Fibroblast of skin of back (primary cell): ENCODE data around the gene IKZF2.

Experiments
- DNase-seq: peaks from one replicate; pipeline ENCODE4 v3.0.0-alpha.2; 2013

IKZF2 gene

DNA sequence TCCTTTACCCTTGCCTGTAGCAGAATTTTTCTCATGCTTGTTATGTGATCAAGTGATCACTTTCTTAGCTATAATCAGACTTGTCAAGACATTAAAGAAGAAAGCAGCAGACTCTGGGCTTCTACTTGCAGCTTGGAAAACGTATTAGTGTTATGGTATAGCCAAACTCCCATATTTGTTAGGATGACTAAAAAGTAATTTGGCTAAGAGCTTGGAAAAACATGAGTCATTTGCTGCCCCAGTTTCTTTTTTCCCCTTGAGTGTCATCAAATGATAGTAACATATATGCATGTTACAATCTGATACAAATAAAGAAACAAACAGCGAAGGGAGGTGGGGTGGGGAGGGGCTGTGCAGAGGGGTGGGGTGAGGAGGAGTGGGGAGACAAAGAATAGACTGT is 155.5 kb downstream of the IKZF2 start:
- peak; percentile 57 for DNase-seq

DNA sequence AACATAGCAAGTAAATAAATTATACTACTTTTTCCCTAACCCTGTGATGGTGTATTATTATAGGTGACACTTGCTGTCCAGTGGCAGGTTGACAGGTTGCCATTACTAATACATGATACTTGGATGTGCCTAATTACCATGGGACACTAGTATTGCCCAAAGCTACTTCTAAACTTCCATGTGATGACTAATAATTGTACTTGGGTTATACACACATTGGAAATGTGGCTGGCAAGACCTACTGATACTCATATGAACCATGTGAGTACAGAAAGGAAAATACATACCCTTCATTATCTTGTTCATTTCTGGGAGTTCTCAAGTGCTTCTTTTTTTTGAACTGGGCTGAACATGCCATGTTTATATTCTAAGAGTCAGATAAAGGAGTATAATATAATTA is 156.4 kb downstream of the IKZF2 start:
- no peak for DNase-seq

- DNase-seq, result no peak
Measured at GRCh38 chr2:212991120-212991519, 160.3 kb downstream of the IKZF2 start.

DNA sequence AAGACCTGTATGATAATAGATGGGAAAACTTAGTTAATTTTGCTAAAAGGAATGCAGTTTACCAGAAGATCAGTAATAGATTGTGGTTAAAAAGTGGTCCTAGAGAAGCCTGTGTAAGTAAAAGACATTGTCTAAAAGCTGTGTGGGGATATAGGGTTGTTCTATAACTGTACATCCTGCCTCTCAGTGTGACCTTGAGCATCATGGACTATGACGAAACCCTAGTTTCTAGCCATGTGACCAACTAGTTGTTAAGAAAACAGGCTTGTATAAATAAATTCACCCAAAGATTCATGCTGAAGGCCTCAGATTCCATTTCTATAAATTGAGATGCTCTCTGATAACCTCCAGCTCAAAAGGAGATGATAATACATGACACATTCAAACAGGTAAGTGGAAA is 160.7 kb downstream of the IKZF2 start:
- DNase-seq, result no peak

DNA sequence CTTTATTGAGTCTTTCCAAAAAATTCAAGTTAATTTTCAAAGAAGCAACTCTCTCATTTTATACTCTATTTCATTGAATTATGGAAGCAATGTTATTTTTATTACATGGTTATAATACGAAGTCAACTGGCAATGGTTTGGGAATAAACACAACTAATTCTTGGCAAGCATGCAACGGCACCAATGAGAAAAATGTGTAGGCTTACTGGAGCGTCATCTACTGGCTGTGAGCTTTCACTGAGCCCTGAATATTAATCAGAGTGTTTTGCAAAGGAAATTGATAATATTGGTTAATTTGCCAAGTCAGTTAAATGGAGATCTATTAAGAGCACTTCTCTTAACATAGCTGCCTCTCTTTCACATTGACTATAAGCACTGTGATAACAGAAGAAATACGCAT is 163.9 kb downstream of the IKZF2 start:
- no peak for DNase-seq

GRCh38 chr2:212984129-212984528 is 167.3 kb downstream of the IKZF2 start:
- DNase-seq, result no peak

GRCh38 chr2:212979799-212980198 is 171.6 kb downstream of the IKZF2 start:
- no peak for DNase-seq

DNA sequence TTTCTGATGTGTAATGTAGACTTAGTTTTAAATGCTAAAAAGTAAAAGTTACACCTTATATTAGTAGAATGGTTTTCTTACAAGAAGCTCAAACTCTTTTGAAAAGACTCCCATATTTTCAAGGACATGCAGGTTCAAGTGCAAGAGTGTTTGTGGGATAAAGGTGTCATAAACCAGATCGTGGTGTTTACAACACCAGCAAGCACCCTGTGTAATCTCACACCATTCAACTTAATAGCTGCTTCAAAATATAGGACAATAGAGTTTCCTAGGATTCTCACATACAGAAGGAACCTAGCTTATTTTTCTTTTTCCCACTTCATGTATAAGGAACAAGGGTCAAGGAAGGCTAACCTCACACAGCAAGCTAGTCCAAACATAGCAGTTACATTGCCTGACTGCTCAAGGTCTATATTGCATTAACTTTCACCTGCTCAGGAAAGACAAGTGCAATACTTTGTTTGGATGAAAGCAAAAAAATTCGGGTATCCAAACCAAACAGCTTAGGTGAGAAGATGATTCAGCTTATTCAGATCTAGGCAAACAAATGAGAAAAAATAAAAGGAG is 172.3 kb downstream of the IKZF2 start:
- DNase-seq, result no peak

- no peak for DNase-seq
Measured at GRCh38 chr2:212977152-212977551, 174.3 kb downstream of the IKZF2 start.

DNA sequence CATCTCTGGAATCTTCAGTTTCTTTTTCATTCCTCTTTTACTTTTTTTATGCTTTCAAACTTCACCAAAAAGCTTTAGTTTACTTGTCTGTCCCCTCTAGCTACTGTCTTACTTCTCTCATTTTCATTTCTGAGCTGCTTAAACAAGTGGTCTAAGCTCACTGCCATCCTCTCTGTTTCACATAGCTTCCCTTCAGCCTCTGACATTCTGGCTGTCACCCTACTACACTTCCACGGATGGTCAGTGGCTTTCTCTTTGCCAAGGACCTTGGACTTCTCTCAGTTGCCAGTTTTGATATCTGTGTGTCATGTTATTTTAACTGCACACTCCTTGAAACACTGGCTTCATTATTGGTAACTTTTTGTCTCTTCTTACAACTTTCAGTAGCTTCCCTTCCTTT is 176.1 kb downstream of the IKZF2 start:
- DNase-seq, result no peak

DNA sequence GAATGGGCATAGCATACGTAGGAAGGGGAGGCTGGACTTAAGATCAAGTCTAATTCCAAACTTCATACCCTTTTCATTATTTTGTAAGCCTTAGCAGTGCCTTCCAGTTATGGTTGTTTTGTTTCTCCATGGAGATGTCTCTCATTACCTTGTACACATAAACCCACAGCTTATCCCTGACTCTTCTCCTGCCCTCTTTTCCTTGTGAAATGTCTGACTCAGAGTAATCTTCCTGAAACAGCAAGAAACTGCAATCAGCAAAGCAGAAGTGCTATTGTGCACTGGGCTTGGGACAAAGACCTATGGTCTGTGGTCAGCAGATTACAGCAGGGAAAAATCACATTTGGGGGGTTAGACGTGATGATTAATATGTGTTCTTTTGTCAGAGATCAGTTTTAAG is 176.7 kb downstream of the IKZF2 start:
- DNase-seq, result no peak

DNA sequence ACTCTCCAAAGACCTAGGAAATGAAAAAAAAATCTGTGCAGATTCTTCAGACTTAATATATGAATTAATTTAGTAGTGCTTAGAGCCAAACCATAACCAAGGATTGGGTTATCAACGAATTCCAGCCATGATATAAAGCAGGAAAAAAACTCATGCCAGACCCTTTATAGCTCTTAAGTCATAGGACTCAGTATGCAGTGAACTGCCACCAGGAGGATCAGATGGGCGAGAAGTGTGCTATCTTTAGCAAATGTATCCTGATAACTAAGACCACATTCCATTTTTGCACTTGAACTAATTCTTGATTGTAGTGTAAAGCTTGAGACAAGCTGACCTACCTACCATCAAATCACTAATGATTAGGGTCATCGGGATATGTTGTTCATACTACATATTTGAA is 178.1 kb downstream of the IKZF2 start:
- DNase-seq, result no peak

DNA sequence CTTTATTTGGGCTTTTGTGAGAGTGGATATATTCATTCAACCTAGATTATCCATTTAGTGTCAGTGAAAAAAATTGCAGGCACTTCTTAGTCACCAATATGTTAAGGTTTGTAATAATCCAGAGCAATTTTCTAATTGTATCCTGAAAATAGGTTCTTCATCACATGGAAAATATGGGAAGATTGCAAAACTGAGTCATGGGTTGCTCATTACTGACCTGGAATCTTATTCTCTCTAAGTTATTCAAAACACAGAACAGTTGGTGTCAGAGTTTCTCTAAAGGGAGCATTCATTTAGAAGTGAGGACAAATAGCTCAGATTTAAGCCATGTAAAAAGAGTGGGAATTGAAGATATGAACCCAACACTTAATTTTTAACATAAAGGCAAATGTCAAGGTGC is 181.3 kb downstream of the IKZF2 start:
- peak; percentile 27 for DNase-seq

GRCh38 chr2:212968284-212969081 is 182.9 kb downstream of the IKZF2 start:
- DNase-seq, result no peak

GRCh38 chr2:212966884-212967283 is 184.5 kb downstream of the IKZF2 start:
- no peak for DNase-seq

- no peak for DNase-seq
Measured at GRCh38 chr2:212962691-212963090, 188.7 kb downstream of the IKZF2 start.

GRCh38 chr2:212961255-212961654 is 190.2 kb downstream of the IKZF2 start:
- no peak for DNase-seq

GRCh38 chr2:212960336-212960735 is 191.1 kb downstream of the IKZF2 start:
- no peak for DNase-seq

GRCh38 chr2:212959471-212960117 is 191.8 kb downstream of the IKZF2 start:
- no peak for DNase-seq

- peak; percentile 16 for DNase-seq
Measured at GRCh38 chr2:212958757-212959295, 192.6 kb downstream of the IKZF2 start.

DNA sequence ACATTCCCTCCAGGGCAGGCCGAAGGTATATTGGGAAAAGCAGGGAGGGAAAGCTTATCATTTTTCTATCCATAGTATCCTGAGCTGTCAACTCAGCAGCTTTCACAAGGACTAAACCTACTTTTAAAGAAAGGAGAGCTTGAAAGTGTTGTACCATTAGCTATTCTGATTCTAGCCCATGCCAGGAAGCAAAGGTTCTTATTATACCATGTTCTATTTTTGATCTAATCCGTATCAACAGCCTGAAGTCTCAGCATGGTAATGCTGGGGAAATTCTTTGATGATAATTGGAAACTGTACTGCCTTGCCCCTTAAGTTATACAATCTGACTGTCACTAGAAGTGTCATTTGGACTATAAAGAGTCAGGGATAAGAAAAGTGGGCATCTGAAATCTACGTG is 193.3 kb downstream of the IKZF2 start:
- no peak for DNase-seq

GRCh38 chr2:212957624-212958023 is 193.8 kb downstream of the IKZF2 start:
- no peak for DNase-seq

DNA sequence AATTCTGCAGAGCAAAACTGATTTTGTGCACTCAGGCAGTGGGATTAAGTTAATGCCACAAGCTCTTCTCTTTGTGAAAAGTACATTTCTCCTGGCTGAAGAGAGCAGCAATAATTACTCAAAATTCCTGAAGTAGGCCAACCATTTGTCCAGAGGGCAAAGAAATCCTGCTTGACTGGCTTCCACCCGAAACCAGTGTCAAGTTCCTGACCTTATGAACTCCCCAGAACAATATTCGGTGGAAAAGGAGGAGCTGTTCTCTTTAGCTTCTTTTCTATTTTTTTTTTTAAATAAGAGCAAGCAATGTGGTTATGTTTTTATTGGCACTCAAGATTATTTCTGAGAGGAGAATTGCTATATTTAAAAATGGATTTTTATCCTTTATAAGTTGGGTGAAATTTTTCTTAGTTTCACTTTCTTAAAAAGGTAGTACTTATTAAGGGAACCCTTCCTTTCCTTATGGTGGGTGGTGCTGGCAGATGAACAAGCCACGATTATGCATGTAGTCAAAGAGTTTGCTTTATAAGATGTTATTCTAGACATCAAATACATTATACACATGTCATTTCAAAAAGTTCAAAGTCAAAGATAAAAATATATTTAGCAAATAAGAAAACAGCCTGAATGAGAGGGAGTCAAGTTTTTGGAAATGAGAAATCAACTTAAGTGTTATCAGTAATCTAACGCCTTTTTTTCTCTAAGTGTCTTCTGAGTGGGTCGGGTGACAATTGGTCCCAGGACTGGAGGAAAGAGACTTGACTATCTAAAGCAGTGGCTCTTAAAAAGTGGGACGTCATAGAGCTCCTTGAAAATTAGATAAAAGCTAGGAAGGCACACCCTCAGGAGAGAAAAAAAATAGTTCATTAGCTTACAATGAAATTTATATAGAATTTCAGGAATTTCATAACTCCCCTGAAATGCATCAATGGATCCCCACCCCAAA is 194.5 kb downstream of the IKZF2 start:
- no peak for DNase-seq
